ENCODE data around the gene DDX6. TPM values are rescaled to one million over a fixed set of nuclear protein-coding genes. Genes with fewer than 3 reads are reported as not detected.

DDX6 gene
- total and polyA plus RNA-seq, 9 of the 15 experiments (the other 6 are each of a cell fraction or from before 2014, with no cell fraction given), result 10.0 to 102 (median 58.2) TPM

DNA sequence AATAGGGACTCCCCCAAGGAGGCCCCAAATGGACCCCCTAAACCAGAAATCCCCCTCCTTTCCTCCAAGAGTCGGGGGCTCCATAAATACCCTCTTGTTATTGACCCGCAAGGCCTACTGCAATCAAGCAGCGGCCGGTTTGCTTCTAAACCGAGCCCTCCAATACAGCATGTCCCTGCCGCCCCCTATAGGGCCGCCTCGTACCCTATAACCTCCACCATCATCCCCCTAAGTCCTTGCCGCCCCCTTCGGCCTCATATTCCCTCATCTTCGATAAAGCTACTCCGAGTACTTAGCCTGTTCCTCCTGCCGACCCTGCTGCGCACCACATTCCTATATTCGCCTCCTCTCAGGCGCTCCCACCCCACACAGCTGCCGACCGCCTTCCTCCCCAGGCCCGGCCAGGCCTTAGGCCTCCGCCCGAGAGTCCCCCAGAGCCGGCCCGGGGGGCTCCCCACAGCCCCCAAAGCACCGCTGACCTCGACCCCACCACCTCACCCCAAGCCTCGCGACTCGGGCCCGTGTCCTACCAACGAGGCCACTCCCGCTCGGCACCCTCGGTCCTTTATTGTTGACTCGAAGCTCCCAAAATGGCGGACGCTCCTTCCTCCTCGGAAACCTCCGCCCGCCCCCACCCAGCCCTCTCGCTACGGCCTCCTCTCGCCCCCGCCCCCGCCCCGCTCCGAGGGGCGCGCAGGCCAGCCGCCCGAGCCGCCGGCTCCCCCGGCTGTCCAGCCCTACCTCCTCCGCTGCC, 430 bp downstream of the DDX6 start (continued):
- TF ChIP-seq, protein P1, sequence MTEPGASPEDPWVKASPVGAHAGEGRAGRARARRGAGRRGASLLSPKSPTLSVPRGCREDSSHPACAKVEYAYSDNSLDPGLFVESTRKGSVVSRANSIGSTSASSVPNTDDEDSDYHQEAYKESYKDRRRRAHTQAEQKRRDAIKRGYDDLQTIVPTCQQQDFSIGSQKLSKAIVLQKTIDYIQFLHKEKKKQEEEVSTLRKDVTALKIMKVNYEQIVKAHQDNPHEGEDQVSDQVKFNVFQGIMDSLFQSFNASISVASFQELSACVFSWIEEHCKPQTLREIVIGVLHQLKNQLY (CRISPR knock-in tag; conservative IDR thresholded peaks at IDR 0.05), result no peak
- TF ChIP-seq CBFB (CRISPR knock-in tag; IDR thresholded peaks at IDR 0.05) (no peak), RUNX1 (IDR thresholded peaks at IDR 0.05; ENCODE audit: low read depth) (no peak), ILF3 (IDR thresholded peaks at IDR 0.05; ENCODE audit: borderline replicate concordance) (no peak), ESRRA (IDR thresholded peaks at IDR 0.05; ENCODE audit: borderline replicate concordance, low read depth) (no peak), HEY1 (CRISPR knock-in tag; IDR thresholded peaks at IDR 0.05; ENCODE audit: borderline replicate concordance) (no peak), ATF7 (IDR thresholded peaks at IDR 0.05) (no peak), CAMTA2 (CRISPR knock-in tag; conservative IDR thresholded peaks at IDR 0.05) (no peak), ZNF589 (CRISPR knock-in tag; IDR thresholded peaks at IDR 0.05; ENCODE audit: low read depth) (no peak), ZNF347 (CRISPR knock-in tag; IDR thresholded peaks at IDR 0.05; ENCODE audit: low read depth) (no peak), TSC22D4 (tag; IDR thresholded peaks at IDR 0.05) (no peak), NR2C2 (CRISPR knock-in tag; IDR thresholded peaks at IDR 0.05) (no peak), NR2C2 (tag; IDR thresholded peaks at IDR 0.05) (peak; percentile 66; the same call in 1 of the 2 replicates), ZBTB7A (IDR thresholded peaks at IDR 0.05; ENCODE audit: borderline replicate concordance, control insufficient read depth, low read depth, low read length) (peak; percentile 76; the same call in 1 of the 2 replicates), FUS (optimal IDR thresholded peaks at IDR 0.05; ENCODE audit: low read depth, low read length) (no peak), RFX1 (IDR thresholded peaks at IDR 0.05) (no peak), DIDO1 (tag; IDR thresholded peaks at IDR 0.05; ENCODE audit: low read depth) (peak; percentile 68; the same call in 1 of the 2 replicates), BRCA1 (IDR thresholded peaks at IDR 0.05) (no peak), BRCA1 (CRISPR knock-in tag; IDR thresholded peaks at IDR 0.05) (no peak), ZNF217 (CRISPR knock-in tag; IDR thresholded peaks at IDR 0.05) (no peak), ZNF778 (CRISPR knock-in tag; IDR thresholded peaks at IDR 0.05) (no peak), GTF2E2 (tag; IDR thresholded peaks at IDR 0.05) (no peak), CSDE1 (IDR thresholded peaks at IDR 0.05) (no peak), CREBBP (IDR thresholded peaks at IDR 0.05; ENCODE audit: low read depth, low read length) (no peak), ZNF408 (CRISPR knock-in tag; IDR thresholded peaks at IDR 0.05; ENCODE audit: low read depth) (no peak)
- TF ChIP-seq, protein P2, sequence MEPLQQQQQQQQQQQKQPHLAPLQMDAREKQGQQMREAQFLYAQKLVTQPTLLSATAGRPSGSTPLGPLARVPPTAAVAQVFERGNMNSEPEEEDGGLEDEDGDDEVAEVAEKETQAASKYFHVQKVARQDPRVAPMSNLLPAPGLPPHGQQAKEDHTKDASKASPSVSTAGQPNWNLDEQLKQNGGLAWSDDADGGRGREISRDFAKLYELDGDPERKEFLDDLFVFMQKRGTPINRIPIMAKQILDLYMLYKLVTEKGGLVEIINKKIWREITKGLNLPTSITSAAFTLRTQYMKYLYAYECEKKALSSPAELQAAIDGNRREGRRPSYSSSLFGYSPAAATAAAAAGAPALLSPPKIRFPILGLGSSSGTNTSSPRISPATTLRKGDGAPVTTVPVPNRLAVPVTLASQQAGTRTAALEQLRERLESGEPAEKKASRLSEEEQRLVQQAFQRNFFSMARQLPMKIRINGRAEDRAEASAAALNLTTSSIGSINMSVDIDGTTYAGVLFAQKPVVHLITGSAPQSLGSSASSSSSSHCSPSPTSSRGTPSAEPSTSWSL (CRISPR knock-in tag; IDR thresholded peaks at IDR 0.05; ENCODE audit: borderline replicate concordance), result no peak
- TF ChIP-seq, protein P3, sequence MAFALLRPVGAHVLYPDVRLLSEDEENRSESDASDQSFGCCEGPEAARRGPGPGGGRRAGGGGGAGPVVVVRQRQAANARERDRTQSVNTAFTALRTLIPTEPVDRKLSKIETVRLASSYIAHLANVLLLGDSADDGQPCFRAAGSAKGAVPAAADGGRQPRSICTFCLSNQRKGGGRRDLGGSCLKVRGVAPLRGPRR (CRISPR knock-in tag; IDR thresholded peaks at IDR 0.05), result no peak
- TF ChIP-seq, protein P4, sequence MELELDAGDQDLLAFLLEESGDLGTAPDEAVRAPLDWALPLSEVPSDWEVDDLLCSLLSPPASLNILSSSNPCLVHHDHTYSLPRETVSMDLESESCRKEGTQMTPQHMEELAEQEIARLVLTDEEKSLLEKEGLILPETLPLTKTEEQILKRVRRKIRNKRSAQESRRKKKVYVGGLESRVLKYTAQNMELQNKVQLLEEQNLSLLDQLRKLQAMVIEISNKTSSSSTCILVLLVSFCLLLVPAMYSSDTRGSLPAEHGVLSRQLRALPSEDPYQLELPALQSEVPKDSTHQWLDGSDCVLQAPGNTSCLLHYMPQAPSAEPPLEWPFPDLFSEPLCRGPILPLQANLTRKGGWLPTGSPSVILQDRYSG (tag; conservative IDR thresholded peaks at IDR 0.05; ENCODE audit: low read depth), result no peak

All from K562 (cell line).